Tibial artery (tissue), 4 donors: ENCODE data around the gene BNC2.

Source experiments
- DNase-seq, 2 donors: peaks; one replicate each; pipeline ENCODE4 v3.0.0-alpha.2; 2019
- H3K27ac ChIP-seq, 2 donors: fragments of 200-600 bp; sonication (generic) in 1 of 2; 1 replicate in 1 of 2; 2 replicates in 1 of 2; pipeline ENCODE4 v1.5.1; 2018 to 2019; ENCODE audit warnings: mild to moderate bottlenecking in 1 of 2
- H3K27me3 ChIP-seq, 2 donors: fragments of 200-600 bp; sonication (generic) in 1 of 2; one replicate each; pipeline versions ENCODE4 v1.5.1 to v1.6.0; 2016 to 2019
- H3K36me3 ChIP-seq, 3 donors: fragments of 200-600 bp; sonication (generic) in 2 of 3; one replicate each; pipeline ENCODE4 v1.5.1; 2016 to 2019; ENCODE audit warnings: mild to moderate bottlenecking in 2 of 3
- H3K4me1 ChIP-seq, 4 donors: fragments of 200-600 bp; sonication (generic) in 2 of 4; 1 replicate in 3 of 4; 2 replicates in 1 of 4; pipeline ENCODE4 v1.5.1; 2016 to 2019
- H3K4me3 ChIP-seq, 2 donors: fragments of 200-600 bp; sonication (generic) in 1 of 2; 1 replicate in 1 of 2; 2 replicates in 1 of 2; pipeline ENCODE4 v1.5.1; 2018 to 2019; ENCODE audit warnings: mild to moderate bottlenecking in 2 of 2
- H3K9me3 ChIP-seq, 3 donors: fragments of 200-600 bp; sonication (generic) in 1 of 3; one replicate each; pipeline ENCODE4 v1.5.1; 2016 to 2019
- CTCF ChIP-seq, 2 experiments: fragments of 200-600 bp in 1 of 2; fragments of 450-650 bp in 1 of 2; IDR thresholded peaks; one replicate each; pipeline ENCODE4 v1.5.1; 2017 to 2019; ENCODE audit warnings: antibody characterized with exemption in 2 of 2, mild to moderate bottlenecking in 1 of 2, moderate library complexity in 1 of 2
- intact Hi-C: fragments of 100-400 bp; cut with DNase I; formaldehyde crosslinking; loops from one replicate; pipeline ENCODE4 v1.15.0; 2023; ENCODE audit warnings: low total_unique reads

BNC2 gene

GRCh38 chr9:16690628-16691027 is 179.8 kb downstream of the BNC2 start:
- no peak overlapping the region for H3K4me3 ChIP-seq
- H3K36me3 ChIP-seq = no peaks in the 10 kb centered on the region
- no peak overlapping the region for H3K27ac ChIP-seq
- no peaks in the 10 kb centered on the region for H3K9me3 ChIP-seq
- no peaks in the 10 kb centered on the region for H3K27me3 ChIP-seq
- no peaks in the 10 kb centered on the region for H3K4me1 ChIP-seq
- no peak for DNase-seq
- intact Hi-C loops = no loop called here
- no peak for TF ChIP-seq CTCF (IDR thresholded peaks at IDR 0.05)

- H3K27me3 ChIP-seq = no peaks in the 10 kb centered on the region
- intact Hi-C loops = no loop called here
- no peak for TF ChIP-seq CTCF (IDR thresholded peaks at IDR 0.05)
Measured at GRCh38 chr9:16690205-16690604, 180.3 kb downstream of the BNC2 start.

GRCh38 chr9:16689351-16689938 is 181.0 kb downstream of the BNC2 start:
- Histone ChIP-seq H3K4me3 (no peak overlapping the region), H3K27ac (no peak overlapping the region), H3K4me1 (no peaks in the 10 kb centered on the region), H3K9me3 (no peaks in the 10 kb centered on the region), H3K36me3 (no peaks in the 10 kb centered on the region), H3K27me3 (no peaks in the 10 kb centered on the region)
- DNase-seq = peak; percentile 38 to 68
- TF ChIP-seq CTCF (IDR thresholded peaks at IDR 0.05) = no peak
- intact Hi-C loops = no loop called here

More at GRCh38 chr9:16690205-16690604, 180.3 kb downstream of the BNC2 start:
- DNase-seq = no peak
- H3K36me3 ChIP-seq = no peaks in the 10 kb centered on the region
- no peaks in the 10 kb centered on the region for H3K9me3 ChIP-seq
- no peak overlapping the region for H3K4me3 ChIP-seq
- H3K4me1 ChIP-seq = no peaks in the 10 kb centered on the region
- H3K27ac ChIP-seq = no peak overlapping the region

- Histone ChIP-seq H3K9me3 (no peaks in the 10 kb centered on the region), H3K4me1 (no peaks in the 10 kb centered on the region), H3K36me3 (no peaks in the 10 kb centered on the region), H3K27ac (no peak overlapping the region), H3K4me3 (no peak overlapping the region), H3K27me3 (no peaks in the 10 kb centered on the region)
- intact Hi-C loops = no loop called here
- no peak for DNase-seq
- no peak for TF ChIP-seq CTCF (IDR thresholded peaks at IDR 0.05)
Measured at GRCh38 chr9:16688814-16689213, 181.7 kb downstream of the BNC2 start.

- intact Hi-C loops = no loop called here
- TF ChIP-seq CTCF (IDR thresholded peaks at IDR 0.05) = no peak
- Histone ChIP-seq H3K4me3 (no peak overlapping the region), H3K27ac (no peak overlapping the region), H3K4me1 (no peaks in the 10 kb centered on the region), H3K27me3 (no peaks in the 10 kb centered on the region), H3K36me3 (no peaks in the 10 kb centered on the region), H3K9me3 (no peaks in the 10 kb centered on the region)
- DNase-seq = no peak
Measured at GRCh38 chr9:16687678-16688369, 182.6 kb downstream of the BNC2 start.
